Esophagus squamous epithelium (tissue), 5 donors: ENCODE results near the gene UBE2Q1. TPM values are rescaled to one million over a fixed set of nuclear protein-coding genes. Genes with fewer than 3 reads are reported as not detected.
A peak's percentile ranks its signal among the peaks of the same experiment; 100 is the strongest.

Experiments used
- DNase-seq: peaks from one replicate; lab custom pipeline; 2025; lab: John Stamatoyannopoulos, UW
- H3K27ac ChIP-seq, 4 donors: fragments of 200-600 bp; sonication (generic); one replicate each; pipeline ENCODE4 v1.5.1; 2016 to 2019; ENCODE audit warnings: mild to moderate bottlenecking in 1 of 4
- H3K27me3 ChIP-seq, 4 donors: fragments of 200-600 bp; sonication (generic); 1 replicate in 3 of 4; 2 replicates in 1 of 4; pipeline versions ENCODE4 v1.5.1 to v1.6.0; 2017 to 2021; ENCODE audit warnings: antibody characterized with exemption in 1 of 4
- H3K36me3 ChIP-seq, 3 donors: fragments of 200-600 bp; sonication (generic); one replicate each; pipeline ENCODE4 v1.5.1; 2016 to 2019
- H3K4me1 ChIP-seq, 3 donors: fragments of 200-600 bp; sonication (generic); one replicate each; pipeline ENCODE4 v1.5.1; 2017 to 2019
- H3K4me3 ChIP-seq, 4 donors: fragments of 200-600 bp; sonication (generic); 1 replicate in 3 of 4; 2 replicates in 1 of 4; pipeline ENCODE4 v1.5.1; 2016 to 2019; ENCODE audit warnings: mild to moderate bottlenecking in 2 of 4, moderate library complexity in 1 of 4
- H3K9me3 ChIP-seq, 3 donors: fragments of 200-600 bp; sonication (generic); one replicate each; pipeline ENCODE4 v1.5.1; 2016 to 2019
- CTCF ChIP-seq, 6 experiments: fragments of 450-650 bp in 4 of 6; fragments of 200-600 bp in 2 of 6; sonication (generic) in 2 of 6; IDR thresholded peaks; one replicate each; pipeline ENCODE4 v1.5.1; 2016 to 2019; ENCODE audit warnings: antibody characterized with exemption in 6 of 6, mild to moderate bottlenecking in 4 of 6, moderate library complexity in 4 of 6
- POLR2A ChIP-seq, 4 donors: fragments of 450-650 bp; IDR thresholded peaks; one replicate each; pipeline ENCODE4 v1.6.1; 2017; ENCODE audit warnings: antibody characterized with exemption in 4 of 4, mild to moderate bottlenecking in 4 of 4, moderate library complexity in 3 of 4
- WGBS, 2 donors: methylation state at CpG; one replicate each; pipeline ENCODE4 v1.1.5; 2018; 5-methylcytosine and 5-hydroxymethylcytosine counted together
- intact Hi-C: fragments of 100-400 bp; cut with DNase I; formaldehyde crosslinking; loops from one replicate; pipeline ENCODE4 v1.15.0; 2022
- total RNA-seq, 4 donors: library from RNA; depleted of rRNA; stranded (reverse); fragments of >200 nt; gene quantifications; one replicate each; pipeline ENCODE4 v1.1.0, GENCODE V29; 2016
- donor health status: DM: yes; HTN: yes; CAD: no.

UBE2Q1 gene
- total RNA-seq, 4 donors from 2014 or later = 17.8 to 27.9 (median 24.3) TPM

- Histone ChIP-seq H3K27me3 (no peaks in the 10 kb centered on the region), H3K4me1 (peaks cover 15 to 82% (median 30%) of the 10 kb centered on the region in 3 donors), H3K9me3 (no peaks in the 10 kb centered on the region), H3K4me3 (no peak overlapping the region), H3K27ac (peak overlapping the region; percentile 19 to 75 (median 40)), H3K36me3 (peaks cover 45 to 79% (median 61%) of the 10 kb centered on the region in 3 donors)
- WGBS, 2 donors = 43 to 51% methylated on average over 10 of the region's 12 CpGs
- TF ChIP-seq CTCF (IDR thresholded peaks at IDR 0.05) = no peak
- intact Hi-C loops = no loop called here
- no peak for DNase-seq
Observed at GRCh38 chr1:154553056-154554030, 5.1 kb downstream of the UBE2Q1 start.

GRCh38 chr1:154552036-154552435, 6.4 kb downstream of the UBE2Q1 start:
- Histone ChIP-seq H3K27me3 (no peaks in the 10 kb centered on the region), H3K4me1 (peaks cover 20 to 85% (median 20%) of the 10 kb centered on the region in 3 donors), H3K4me3 (no peak overlapping the region), H3K36me3 (peaks cover 45 to 79% (median 61%) of the 10 kb centered on the region in 3 donors), H3K27ac (peak overlapping the region in 3 of 4 donors; percentile 53 to 75 (median 58)), H3K9me3 (no peaks in the 10 kb centered on the region)
- no peak for DNase-seq
- intact Hi-C loops = no loop called here
- TF ChIP-seq CTCF (IDR thresholded peaks at IDR 0.05) = no peak
- no peak for TF ChIP-seq POLR2A (IDR thresholded peaks at IDR 0.05)
- 86 to 91% methylated on average over 5 to 6 of the region's 6 CpGs for WGBS, 2 donors

GRCh38 chr1:154551474-154551873, 7.0 kb downstream of the UBE2Q1 start:
- DNase-seq = no peak
- peaks cover 18 to 85% (median 19%) of the 10 kb centered on the region in 3 donors for H3K4me1 ChIP-seq
- H3K27me3 ChIP-seq = no peaks in the 10 kb centered on the region
- TF ChIP-seq CTCF (IDR thresholded peaks at IDR 0.05) (no peak), POLR2A (IDR thresholded peaks at IDR 0.05) (no peak)
- H3K4me3 ChIP-seq = no peak overlapping the region
- intact Hi-C loops = no loop called here
- no peaks in the 10 kb centered on the region for H3K9me3 ChIP-seq
- H3K27ac ChIP-seq = peak overlapping the region in 3 of 4 donors; percentile 53 to 75 (median 64)
- H3K36me3 ChIP-seq = peaks cover 45 to 78% (median 61%) of the 10 kb centered on the region in 3 donors
- 87% methylated on average over 3 of the region's 4 CpGs; no CpG with 5 or more reads in 1 of the 2 donors for WGBS, 2 donors

- peaks cover 42 to 70% (median 60%) of the 10 kb centered on the region in 3 donors for H3K36me3 ChIP-seq
- 59 to 68% methylated on average over 5 to 6 of the region's 6 CpGs for WGBS, 2 donors
- peaks cover 12 to 78% (median 13%) of the 10 kb centered on the region in 3 donors for H3K4me1 ChIP-seq
Observed at GRCh38 chr1:154550657-154551056, 7.8 kb downstream of the UBE2Q1 start.

More at GRCh38 chr1:154550657-154551056, 7.8 kb downstream of the UBE2Q1 start:
- intact Hi-C loops = no loop called here
- Histone ChIP-seq H3K4me3 (no peak overlapping the region), H3K27ac (peak overlapping the region in 3 of 4 donors; percentile 53 to 75 (median 64)), H3K9me3 (no peaks in the 10 kb centered on the region), H3K27me3 (no peaks in the 10 kb centered on the region)
- no peak for TF ChIP-seq CTCF (IDR thresholded peaks at IDR 0.05)
- DNase-seq = no peak
